ENCODE measurements around the gene C1orf53. TPM values are rescaled to one million over a fixed set of nuclear protein-coding genes. Genes with fewer than 3 reads are reported as not detected.

Gene C1orf53
- total RNA-seq, 2 experiments from 2014 or later: 0.75 TPM; not detected in 1

- H3K4me3 Mint-ChIP-seq: peak overlapping the region; percentile 78
- H3K27ac Mint-ChIP-seq: peak overlapping the region; percentile 22
- peak; percentile 24 for ATAC-seq (ENCODE audit: low read depth)
These were observed 17.1 kb downstream of the C1orf53 start for GRCh38 chr1:197919346-197920066.

GRCh38 chr1:197920067-197920396 is 17.6 kb downstream of the C1orf53 start:
- H3K4me1 Mint-ChIP-seq: peaks cover 57% of the 10 kb centered on the region
- peaks cover 84% of the 10 kb centered on the region for H3K27me3 Mint-ChIP-seq
- no peaks in the 10 kb centered on the region for H3K9me3 Mint-ChIP-seq
- no peak overlapping the region for H3K27ac Mint-ChIP-seq
- DNase-seq (no peak), ATAC-seq (ENCODE audit: low read depth) (no peak)
- peak overlapping the region; percentile 78 for H3K4me3 Mint-ChIP-seq
- H3K36me3 Mint-ChIP-seq: no peaks in the 10 kb centered on the region
- POLR2A ChIA-PET: no interaction called here

More at GRCh38 chr1:197919346-197920066, 17.1 kb downstream of the C1orf53 start:
- no peaks in the 10 kb centered on the region for H3K9me3 Mint-ChIP-seq
- POLR2A ChIA-PET: interaction anchor here (0.6 kb wide), 1 partner anchor 11 kb away, joined by 3 read pairs; no protein-coding TSS in a partner anchor
- peak; percentile 58 for DNase-seq
- peaks cover 54% of the 10 kb centered on the region for H3K4me1 Mint-ChIP-seq
- H3K27me3 Mint-ChIP-seq: peaks cover 87% of the 10 kb centered on the region
- H3K36me3 Mint-ChIP-seq: no peaks in the 10 kb centered on the region

GRCh38 chr1:197920414-197921117 is 18.1 kb downstream of the C1orf53 start:
- no peak for DNase-seq
- H3K4me3 Mint-ChIP-seq: peak overlapping the region; percentile 71
- peaks cover 83% of the 10 kb centered on the region for H3K27me3 Mint-ChIP-seq
- no peak for ATAC-seq (ENCODE audit: low read depth)
- H3K36me3 Mint-ChIP-seq: no peaks in the 10 kb centered on the region
- H3K27ac Mint-ChIP-seq: no peak overlapping the region
- POLR2A ChIA-PET: interaction anchor here (0.9 kb wide), 1 partner anchor 399 kb away, joined by 3 read pairs; no protein-coding TSS in a partner anchor
- peaks cover 53% of the 10 kb centered on the region for H3K4me1 Mint-ChIP-seq
- no peaks in the 10 kb centered on the region for H3K9me3 Mint-ChIP-seq

GRCh38 chr1:197921235-197922069 is 19.0 kb downstream of the C1orf53 start:
- Mint-ChIP-seq H3K9me3 (no peaks in the 10 kb centered on the region), H3K4me1 (peaks cover 45% of the 10 kb centered on the region), H3K27ac (no peak overlapping the region), H3K36me3 (no peaks in the 10 kb centered on the region), H3K4me3 (peak overlapping the region; percentile 15), H3K27me3 (peaks cover 83% of the 10 kb centered on the region)
- no peak for DNase-seq
- ATAC-seq (ENCODE audit: low read depth): no peak
- POLR2A ChIA-PET: interaction anchor here (0.9 kb wide), 1 partner anchor 400 kb away, joined by 3 read pairs; no protein-coding TSS in a partner anchor

- ATAC-seq (ENCODE audit: low read depth) (no peak), DNase-seq (no peak)
- no peaks in the 10 kb centered on the region for H3K9me3 Mint-ChIP-seq
- H3K36me3 Mint-ChIP-seq: no peaks in the 10 kb centered on the region
- H3K4me3 Mint-ChIP-seq: no peak overlapping the region
- H3K27me3 Mint-ChIP-seq: peaks cover 83% of the 10 kb centered on the region
- H3K4me1 Mint-ChIP-seq: peaks cover 39% of the 10 kb centered on the region
- POLR2A ChIA-PET: no interaction called here
- H3K27ac Mint-ChIP-seq: no peak overlapping the region
These were observed 19.6 kb downstream of the C1orf53 start for GRCh38 chr1:197922070-197922390.

GRCh38 chr1:197923038-197923437 is 20.6 kb downstream of the C1orf53 start:
- H3K9me3 Mint-ChIP-seq: no peaks in the 10 kb centered on the region
- peaks cover 30% of the 10 kb centered on the region for H3K4me1 Mint-ChIP-seq
- no peaks in the 10 kb centered on the region for H3K36me3 Mint-ChIP-seq
- H3K27ac Mint-ChIP-seq: no peak overlapping the region
- DNase-seq: no peak
- H3K4me3 Mint-ChIP-seq: no peak overlapping the region
- no peak for ATAC-seq (ENCODE audit: low read depth)
- H3K27me3 Mint-ChIP-seq: peaks cover 83% of the 10 kb centered on the region
- POLR2A ChIA-PET: no interaction called here

- Mint-ChIP-seq H3K36me3 (no peaks in the 10 kb centered on the region), H3K27me3 (peaks cover 76% of the 10 kb centered on the region), H3K9me3 (no peaks in the 10 kb centered on the region), H3K4me3 (no peak overlapping the region), H3K27ac (no peak overlapping the region), H3K4me1 (peaks cover 23% of the 10 kb centered on the region)
- POLR2A ChIA-PET: no interaction called here
- ATAC-seq (ENCODE audit: low read depth) (peak; percentile 45), DNase-seq (no peak)
These were observed 22.2 kb downstream of the C1orf53 start for GRCh38 chr1:197924516-197925123.

GRCh38 chr1:197927908-197928665 is 25.7 kb downstream of the C1orf53 start:
- Mint-ChIP-seq H3K4me3 (peak overlapping the region; percentile 88), H3K36me3 (no peaks in the 10 kb centered on the region), H3K4me1 (peaks cover 9% of the 10 kb centered on the region), H3K27me3 (peaks cover 79% of the 10 kb centered on the region), H3K27ac (no peak overlapping the region), H3K9me3 (no peaks in the 10 kb centered on the region)
- ATAC-seq (ENCODE audit: low read depth) (no peak), DNase-seq (no peak)
- POLR2A ChIA-PET: no interaction called here

GRCh38 chr1:197928849-197929336 is 26.5 kb downstream of the C1orf53 start:
- peak overlapping the region; percentile 88 for H3K4me3 Mint-ChIP-seq
- peaks cover 13% of the 10 kb centered on the region for H3K4me1 Mint-ChIP-seq
- no peak overlapping the region for H3K27ac Mint-ChIP-seq
- POLR2A ChIA-PET: interaction anchor here (0.7 kb wide), 1 partner anchor 340 kb away, joined by 3 read pairs; no protein-coding TSS in a partner anchor
- peaks cover 83% of the 10 kb centered on the region for H3K27me3 Mint-ChIP-seq
- no peaks in the 10 kb centered on the region for H3K36me3 Mint-ChIP-seq
- DNase-seq: peak; percentile 61
- H3K9me3 Mint-ChIP-seq: no peaks in the 10 kb centered on the region
- peak; percentile 87 for ATAC-seq (ENCODE audit: low read depth)

- DNase-seq: no peak
- Mint-ChIP-seq H3K4me3 (no peak overlapping the region), H3K9me3 (no peaks in the 10 kb centered on the region), H3K27me3 (peaks cover 67% of the 10 kb centered on the region), H3K36me3 (no peaks in the 10 kb centered on the region), H3K27ac (no peak overlapping the region), H3K4me1 (peaks cover 9% of the 10 kb centered on the region)
- ATAC-seq (ENCODE audit: low read depth): no peak
- POLR2A ChIA-PET: interaction anchor here (1.0 kb wide), 1 partner anchor 16 kb away, joined by 3 read pairs; no protein-coding TSS in a partner anchor
These were observed 30.6 kb downstream of the C1orf53 start for GRCh38 chr1:197933016-197933415.

- DNase-seq (no peak), ATAC-seq (ENCODE audit: low read depth) (no peak)
- Mint-ChIP-seq H3K27ac (no peak overlapping the region), H3K4me1 (peaks cover 7% of the 10 kb centered on the region), H3K36me3 (no peaks in the 10 kb centered on the region), H3K27me3 (peaks cover 69% of the 10 kb centered on the region), H3K4me3 (no peak overlapping the region), H3K9me3 (no peaks in the 10 kb centered on the region)
- POLR2A ChIA-PET: no interaction called here
These were observed 31.2 kb downstream of the C1orf53 start for GRCh38 chr1:197933647-197934046.

GRCh38 chr1:197937381-197937780 is 35.0 kb downstream of the C1orf53 start:
- peaks cover 4% of the 10 kb centered on the region for H3K4me1 Mint-ChIP-seq
- H3K27ac Mint-ChIP-seq: no peak overlapping the region
- peaks cover 2% of the 10 kb centered on the region for H3K36me3 Mint-ChIP-seq
- DNase-seq: no peak
- POLR2A ChIA-PET: no interaction called here
- H3K27me3 Mint-ChIP-seq: peaks cover 39% of the 10 kb centered on the region
- no peak overlapping the region for H3K4me3 Mint-ChIP-seq
- no peak for ATAC-seq (ENCODE audit: low read depth)
- no peaks in the 10 kb centered on the region for H3K9me3 Mint-ChIP-seq

All from activated naive CD8-positive, alpha-beta T cell treated with anti-CD3 and anti-CD28 coated beads, Interleukin-2, amount 10 ng/mL, durations not matched to agents 7 days and 5 days (primary cell).